ENCODE results near the gene C20orf173.

GRCh38 chr20:35560541-35560940 lies 31.1 kb upstream of the C20orf173 start:
- no peak for TF ChIP-seq CTCF (IDR thresholded peaks at IDR 0.05)
- TF ChIP-seq POLR2A (IDR thresholded peaks at IDR 0.05): no peak
